Colonic mucosa (tissue), 4 donors: ENCODE data around the gene HOXA4. TPM values are rescaled to one million over a fixed set of nuclear protein-coding genes. Genes with fewer than 3 reads are reported as not detected.

Source experiments
- DNase-seq: peaks from one replicate; pipeline ENCODE4 v3.0.0-alpha.2; 2020
- H3K27ac ChIP-seq: fragments of 200-600 bp; one replicate; pipeline ENCODE4 v1.8.0; 2021
- H3K27me3 ChIP-seq: fragments of 200-600 bp; one replicate; pipeline ENCODE4 v1.8.0; 2021
- H3K36me3 ChIP-seq: fragments of 200-600 bp; one replicate; pipeline ENCODE4 v1.8.0; 2021
- H3K4me1 ChIP-seq: fragments of 200-600 bp; one replicate; pipeline ENCODE4 v1.8.0; 2021; ENCODE audit warnings: mild to moderate bottlenecking
- H3K4me3 ChIP-seq: fragments of 200-600 bp; one replicate; pipeline ENCODE4 v1.8.0; 2021
- H3K9ac ChIP-seq, 2 donors: one replicate each; pipeline ENCODE4 v1.7.0; 2013; ENCODE audit warnings: control low read depth in 2 of 2, low read depth in 2 of 2, low read length in 2 of 2
- H3K9me3 ChIP-seq: fragments of 200-600 bp; one replicate; pipeline ENCODE4 v1.8.0; 2021
- intact Hi-C: fragments of 100-400 bp; cut with DNase I; formaldehyde crosslinking; loops from one replicate; pipeline ENCODE4 v1.14.1; 2022
- total RNA-seq, 2 donors: library from RNA; stranded (reverse); fragmentation: NEBNext Ultra II Directional in 1 of 2; extraction: Animal tissue kit (Norgen Biotek cat#: 25700) in 1 of 2; gene quantifications; one replicate each; pipeline ENCODE4 v1.2.1, GENCODE V29; 2021
- TF ChIP-seq, protein P1 (sequence below): fragments of 200-600 bp; IDR thresholded peaks from one replicate; pipeline ENCODE4 v1.8.0; 2022; ENCODE audit warnings: antibody characterized with exemption, mild to moderate bottlenecking
- donor health status: healthy.
- donor health status: DM: no; HTN: no; CAD: no.
- donor health status: DM: no; HTN: no; CAD: no.

The HOXA4 gene
- total RNA-seq, 2 donors from 2014 or later = 3.3 to 4.5 TPM

DNA sequence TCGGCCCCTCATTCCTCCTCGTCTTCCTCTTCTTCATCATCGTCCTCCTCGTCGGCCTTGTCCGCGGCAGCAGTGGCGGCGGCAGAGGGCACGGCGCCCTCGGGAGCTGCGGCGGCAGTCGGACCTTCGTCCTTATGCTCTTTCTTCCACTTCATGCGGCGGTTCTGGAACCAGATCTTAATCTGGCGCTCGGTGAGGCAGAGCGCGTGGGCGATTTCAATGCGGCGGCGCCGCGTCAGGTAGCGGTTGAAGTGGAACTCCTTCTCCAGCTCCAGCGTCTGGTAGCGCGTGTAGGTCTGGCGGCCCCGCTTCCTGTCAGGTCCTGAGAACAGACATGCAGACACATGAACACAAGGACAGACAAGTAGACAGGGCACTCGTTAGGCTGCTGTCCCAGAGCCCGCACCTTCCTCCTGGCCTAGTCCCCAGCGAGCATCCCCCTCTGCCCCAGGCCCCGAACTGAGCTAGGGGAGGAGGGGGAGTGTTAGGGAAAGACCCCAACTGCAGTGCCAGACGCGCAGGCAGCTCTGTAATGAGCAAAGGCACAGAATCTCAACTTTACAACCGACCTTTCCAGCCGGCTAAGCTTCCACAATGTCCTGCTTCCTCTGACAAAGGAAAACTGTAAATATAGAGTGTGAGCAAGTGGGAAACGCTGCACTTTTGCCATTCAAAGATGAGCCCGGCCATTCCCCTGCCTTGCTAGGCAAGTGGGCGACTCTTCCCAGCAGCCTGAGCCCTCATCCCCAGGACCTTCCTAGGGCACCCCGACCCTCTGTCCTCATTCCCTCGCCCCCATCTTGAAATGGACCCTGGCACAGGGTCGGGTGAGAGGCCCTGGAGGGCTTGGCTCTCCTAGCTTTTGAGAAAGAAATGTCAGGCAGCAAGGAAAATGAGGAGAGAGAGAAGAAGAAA lies 24.6 kb upstream of the HOXA4 start:
- no peaks in the 10 kb centered on the region for H3K9me3 ChIP-seq
- peak; percentile 60 for DNase-seq
- H3K4me1 ChIP-seq = peaks cover 16% of the 10 kb centered on the region
- intact Hi-C loops = no loop called here
- TF ChIP-seq, protein P1, sequence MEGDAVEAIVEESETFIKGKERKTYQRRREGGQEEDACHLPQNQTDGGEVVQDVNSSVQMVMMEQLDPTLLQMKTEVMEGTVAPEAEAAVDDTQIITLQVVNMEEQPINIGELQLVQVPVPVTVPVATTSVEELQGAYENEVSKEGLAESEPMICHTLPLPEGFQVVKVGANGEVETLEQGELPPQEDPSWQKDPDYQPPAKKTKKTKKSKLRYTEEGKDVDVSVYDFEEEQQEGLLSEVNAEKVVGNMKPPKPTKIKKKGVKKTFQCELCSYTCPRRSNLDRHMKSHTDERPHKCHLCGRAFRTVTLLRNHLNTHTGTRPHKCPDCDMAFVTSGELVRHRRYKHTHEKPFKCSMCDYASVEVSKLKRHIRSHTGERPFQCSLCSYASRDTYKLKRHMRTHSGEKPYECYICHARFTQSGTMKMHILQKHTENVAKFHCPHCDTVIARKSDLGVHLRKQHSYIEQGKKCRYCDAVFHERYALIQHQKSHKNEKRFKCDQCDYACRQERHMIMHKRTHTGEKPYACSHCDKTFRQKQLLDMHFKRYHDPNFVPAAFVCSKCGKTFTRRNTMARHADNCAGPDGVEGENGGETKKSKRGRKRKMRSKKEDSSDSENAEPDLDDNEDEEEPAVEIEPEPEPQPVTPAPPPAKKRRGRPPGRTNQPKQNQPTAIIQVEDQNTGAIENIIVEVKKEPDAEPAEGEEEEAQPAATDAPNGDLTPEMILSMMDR = no peak
- peak overlapping the region; percentile 49 for H3K4me3 ChIP-seq
- H3K27me3 ChIP-seq = peaks cover 4% of the 10 kb centered on the region
- peak overlapping the region; percentile 80 to 100 for H3K9ac ChIP-seq
- peak overlapping the region; percentile 94 for H3K27ac ChIP-seq
- H3K36me3 ChIP-seq = no peaks in the 10 kb centered on the region

DNA sequence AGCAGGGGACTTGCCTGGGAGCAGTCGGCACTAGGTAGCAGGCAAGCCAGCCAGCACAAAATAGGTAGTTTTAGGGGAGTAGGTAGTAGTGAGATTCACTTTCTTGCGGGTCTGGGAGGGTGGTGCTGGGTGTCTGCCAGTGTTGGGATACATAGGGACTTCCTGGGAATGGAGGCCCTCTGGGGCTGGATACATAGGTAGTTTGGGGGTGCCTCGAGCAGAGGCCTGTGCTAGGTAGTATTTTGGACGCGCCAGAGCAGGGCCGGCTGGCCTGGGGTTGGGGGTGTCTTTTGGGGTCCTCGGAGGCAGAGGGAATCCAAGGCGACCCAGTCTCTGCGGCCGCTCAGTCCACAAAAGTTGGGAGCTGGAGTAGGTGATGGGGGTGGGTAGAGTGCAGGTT lies 23.8 kb upstream of the HOXA4 start:
- intact Hi-C loops = no loop called here
- Histone ChIP-seq H3K4me3 (peak overlapping the region; percentile 49), H3K27me3 (peaks cover 4% of the 10 kb centered on the region)

GRCh38 chr7:27153526-27153925 lies 23.0 kb upstream of the HOXA4 start:
- H3K4me1 ChIP-seq = peaks cover 11% of the 10 kb centered on the region
- H3K27me3 ChIP-seq = peaks cover 4% of the 10 kb centered on the region
- H3K9me3 ChIP-seq = no peaks in the 10 kb centered on the region
- no peaks in the 10 kb centered on the region for H3K36me3 ChIP-seq
- intact Hi-C loops = no loop called here
- H3K4me3 ChIP-seq = no peak overlapping the region
- TF ChIP-seq, protein P1 = no peak
- peak overlapping the region in 1 of 2 donors; percentile 100 for H3K9ac ChIP-seq
- H3K27ac ChIP-seq = peak overlapping the region; percentile 97
- DNase-seq = peak; percentile 25

More for the DNA sequence above, 23.8 kb upstream of the HOXA4 start:
- Histone ChIP-seq H3K9me3 (no peaks in the 10 kb centered on the region), H3K36me3 (no peaks in the 10 kb centered on the region), H3K4me1 (peaks cover 11% of the 10 kb centered on the region), H3K9ac (peak overlapping the region; percentile 40 to 100), H3K27ac (no peak overlapping the region)
- DNase-seq = peak; percentile 29
- TF ChIP-seq, protein P1 = no peak

DNA sequence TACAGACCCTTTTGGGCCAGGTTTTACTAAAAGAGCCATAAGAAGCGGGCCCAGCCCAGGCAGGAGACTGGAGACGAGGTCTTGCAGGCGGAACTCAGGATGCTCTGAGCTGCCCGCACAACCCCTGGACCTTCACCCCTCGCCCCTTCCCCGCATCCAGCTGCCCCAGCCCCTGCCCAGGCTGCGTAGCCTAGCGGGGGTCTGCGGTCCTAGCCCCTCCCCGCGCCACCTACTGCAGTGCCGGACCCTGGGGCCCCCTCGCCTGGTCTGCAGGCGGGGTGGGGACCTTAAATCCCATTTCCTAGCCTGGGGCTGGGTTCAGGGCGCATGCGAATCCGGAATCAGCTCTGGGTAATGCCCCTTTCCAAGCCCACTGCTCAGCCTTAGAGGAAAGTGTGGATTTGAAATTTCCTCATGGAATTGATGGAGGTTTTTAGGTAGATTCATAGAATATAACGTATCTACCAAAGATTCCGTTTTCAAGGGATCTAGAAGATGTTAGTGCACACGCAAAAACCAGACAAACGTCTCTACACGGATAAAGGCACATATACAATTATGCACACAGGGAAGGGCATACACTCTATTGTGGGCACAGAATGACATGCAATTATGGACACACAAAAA lies 22.4 kb upstream of the HOXA4 start:
- Histone ChIP-seq H3K36me3 (no peaks in the 10 kb centered on the region), H3K4me3 (peak overlapping the region; percentile 55), H3K9me3 (no peaks in the 10 kb centered on the region), H3K27ac (peak overlapping the region; percentile 97), H3K4me1 (peaks cover 11% of the 10 kb centered on the region), H3K9ac (peak overlapping the region; percentile 54 to 100), H3K27me3 (no peaks in the 10 kb centered on the region)
- TF ChIP-seq, protein P1 = no peak
- peak; percentile 30 for DNase-seq
- intact Hi-C loops = no loop called here

DNA sequence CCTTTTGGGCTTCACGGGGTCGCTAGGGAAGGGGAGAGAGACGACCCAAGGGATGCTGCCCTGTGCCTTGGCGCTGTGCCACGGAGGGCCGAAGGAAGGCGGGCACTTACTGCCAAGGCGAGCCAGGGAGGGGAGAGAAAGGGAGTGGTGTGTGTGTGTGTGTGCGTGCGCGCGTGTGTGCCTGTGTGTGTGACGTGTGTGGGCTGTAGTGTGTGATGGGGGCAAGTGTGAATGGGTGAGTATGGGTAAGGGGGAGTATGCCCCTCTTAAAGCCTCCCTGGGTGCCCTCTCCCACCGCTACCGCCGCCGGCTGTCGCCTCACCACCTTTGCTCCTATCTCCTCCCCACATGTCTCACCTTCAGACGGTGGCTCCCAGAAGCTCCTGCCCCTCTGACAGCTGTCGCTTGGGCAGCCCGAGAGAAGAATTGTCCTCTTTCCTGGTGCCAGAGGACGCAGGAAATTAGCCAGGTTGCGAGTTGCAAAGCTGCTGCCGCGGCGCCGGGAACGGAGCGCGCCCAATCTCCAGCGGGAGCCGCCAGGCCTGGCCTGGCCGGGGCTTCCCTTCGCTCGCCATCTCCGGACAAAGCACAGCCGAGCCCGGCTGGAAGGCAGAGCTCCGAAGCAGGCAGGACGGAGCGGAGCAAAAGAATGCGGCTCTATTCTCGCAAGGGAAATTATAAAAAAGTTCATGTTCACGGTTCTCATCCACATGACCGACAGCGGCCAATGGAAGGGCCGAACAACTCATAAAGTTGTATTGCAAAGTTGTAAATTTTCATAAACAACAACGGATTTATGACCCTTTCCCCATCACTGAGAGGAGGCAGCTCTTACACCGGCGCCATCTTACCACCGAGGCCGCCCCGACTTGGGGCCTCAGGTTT lies 21.6 kb upstream of the HOXA4 start, which contains the start of gene HOXA3:
HOXA3 (minus strand) TSS at position 653 of the 885 bp plus-strand sequence. CDS start 41,943 bp downstream, outside the sequence.
- H3K4me3 ChIP-seq = peak within 1 kb of the TSS; percentile 55
- H3K27me3 ChIP-seq = no peaks in the 10 kb centered on the region
- peak; percentile 93 for DNase-seq
- TF ChIP-seq, protein P1 = no peak
- H3K9ac ChIP-seq = peak within 1 kb of the TSS; percentile 86 to 100
- H3K4me1 ChIP-seq = peaks cover 15% of the 10 kb centered on the region
- H3K36me3 ChIP-seq = no peaks in the 10 kb centered on the region
- H3K27ac ChIP-seq = peak within 1 kb of the TSS; percentile 97
- intact Hi-C loops = no loop called here
- H3K9me3 ChIP-seq = no peaks in the 10 kb centered on the region
